HEK293 (cell line): ENCODE results near the gene PLSCR3.

Source experiments
- CTCF ChIA-PET: fragments of 350-600 bp; formaldehyde crosslinking; extraction: SDS; loops from one replicate; lab custom pipeline; 2021; ENCODE audit warnings: antibody characterized with exemption; lab: Yijun Ruan, JAX
- POLR2A ChIA-PET: fragments of 300-600 bp; formaldehyde crosslinking; extraction: SDS; loops from one replicate; lab custom pipeline; 2020; ENCODE audit warnings: antibody characterized with exemption, inconsistent platforms; lab: Yijun Ruan, JAX
- H3K27ac ChIP-seq: fragments of 200-500 bp; sonication (Bioruptor generic); 2 replicates; pipeline ENCODE4 v1.5.1; 2014; ENCODE audit warnings: low read depth, low read length, control low read depth, inconsistent platforms; ENCODE audit errors: extremely low read depth
- H3K36me3 ChIP-seq, 2 experiments: fragments of 200-500 bp in 1 of 2; sonication (Bioruptor generic) in 1 of 2; 1 replicate in 1 of 2; 2 replicates in 1 of 2; pipeline ENCODE4 v1.5.1; 2014 to 2017; ENCODE audit warnings: inconsistent platforms in 2 of 2, low read length in 2 of 2; ENCODE audit not compliant: control insufficient read depth in 2 of 2, insufficient read depth in 1 of 2
- H3K4me1 ChIP-seq: fragments of 200-500 bp; sonication (Bioruptor generic); 2 replicates; pipeline ENCODE4 v1.5.1; 2014; ENCODE audit warnings: mild to moderate bottlenecking, low read length, inconsistent platforms; ENCODE audit not compliant: control insufficient read depth, insufficient read depth
- H3K4me3 ChIP-seq: 2 replicates; pipeline ENCODE4 v1.5.1; 2011; ENCODE audit warnings: low read depth, mild to moderate bottlenecking, control low read depth, low read length, moderate library complexity
- H3K9me3 ChIP-seq: fragments of 200-500 bp; sonication (Bioruptor generic); 2 replicates; pipeline ENCODE4 v1.5.1; 2014; ENCODE audit warnings: low read depth, low read length, inconsistent platforms; ENCODE audit not compliant: control insufficient read depth, insufficient read depth
- BCL6B ChIP-seq: fragments of 450-650 bp; formaldehyde crosslinking; IDR thresholded peaks from 2 replicates; pipeline ENCODE4 v1.5.1; 2017; ENCODE audit warnings: missing biosample characterization, missing genetic modification characterization
- HIC1 ChIP-seq: fragments of 450-650 bp; formaldehyde crosslinking; IDR thresholded peaks from 2 replicates; pipeline ENCODE4 v1.5.1; 2016; ENCODE audit warnings: missing biosample characterization, missing genetic modification characterization
- PATZ1 ChIP-seq: fragments of 450-650 bp; formaldehyde crosslinking; IDR thresholded peaks from 2 replicates; pipeline ENCODE4 v1.5.1; 2016; ENCODE audit warnings: missing biosample characterization, missing genetic modification characterization
- PRDM4 ChIP-seq: fragments of 450-650 bp; formaldehyde crosslinking; IDR thresholded peaks from 2 replicates; pipeline ENCODE4 v1.5.1; 2017; ENCODE audit warnings: missing biosample characterization, missing genetic modification characterization
- REPIN1 ChIP-seq: fragments of 450-650 bp; formaldehyde crosslinking; IDR thresholded peaks from 2 replicates; pipeline ENCODE4 v1.5.1; 2017; ENCODE audit warnings: missing biosample characterization, missing genetic modification characterization, low read depth
- SCRT2 ChIP-seq: fragments of 450-650 bp; formaldehyde crosslinking; IDR thresholded peaks from 2 replicates; pipeline ENCODE4 v1.5.1; 2016; ENCODE audit warnings: missing biosample characterization, missing genetic modification characterization
- YY2 ChIP-seq: fragments of 450-650 bp; formaldehyde crosslinking; IDR thresholded peaks from 2 replicates; pipeline ENCODE4 v1.5.1; 2016; ENCODE audit warnings: missing biosample characterization, missing genetic modification characterization
- ZBTB49 ChIP-seq: fragments of 450-650 bp; formaldehyde crosslinking; IDR thresholded peaks from 2 replicates; pipeline ENCODE4 v1.5.1; 2016; ENCODE audit warnings: missing biosample characterization, missing genetic modification characterization, low read depth
- ZNF132 ChIP-seq: fragments of 450-650 bp; formaldehyde crosslinking; IDR thresholded peaks from 2 replicates; pipeline ENCODE4 v1.5.1; 2017; ENCODE audit warnings: missing biosample characterization, missing genetic modification characterization, borderline replicate concordance
- ZNF140 ChIP-seq: fragments of 450-650 bp; formaldehyde crosslinking; IDR thresholded peaks from 2 replicates; pipeline ENCODE4 v1.5.1; 2016; ENCODE audit warnings: missing biosample characterization, missing genetic modification characterization
- ZNF146 ChIP-seq: fragments of 450-650 bp; formaldehyde crosslinking; IDR thresholded peaks from 2 replicates; pipeline ENCODE4 v1.5.1; 2016; ENCODE audit warnings: missing biosample characterization, missing genetic modification characterization
- ZNF169 ChIP-seq: fragments of 450-650 bp; formaldehyde crosslinking; IDR thresholded peaks from 2 replicates; pipeline ENCODE4 v1.5.1; 2016; ENCODE audit warnings: missing biosample characterization, missing genetic modification characterization
- ZNF239 ChIP-seq: fragments of 450-650 bp; formaldehyde crosslinking; IDR thresholded peaks from 2 replicates; pipeline ENCODE4 v1.5.1; 2016; ENCODE audit warnings: missing biosample characterization, missing genetic modification characterization
- ZNF274 ChIP-seq, 2 experiments: fragments of 200-500 bp in 1 of 2; fragments of 450-650 bp in 1 of 2; sonication (Bioruptor generic) in 1 of 2; formaldehyde crosslinking in 1 of 2; IDR thresholded peaks; 2 replicates each; pipeline versions ENCODE4 v1.5.1 to v1.6.1; 2014 to 2016; ENCODE audit warnings: borderline replicate concordance in 1 of 2, inconsistent platforms in 1 of 2, low read length in 1 of 2, missing biosample characterization in 1 of 2, missing genetic modification characterization in 1 of 2
- ZNF280D ChIP-seq: fragments of 450-650 bp; formaldehyde crosslinking; IDR thresholded peaks from 2 replicates; pipeline ENCODE4 v1.5.1; 2016; ENCODE audit warnings: missing biosample characterization, missing genetic modification characterization
- ZNF513 ChIP-seq: fragments of 450-650 bp; IDR thresholded peaks from 2 replicates; pipeline ENCODE4 v1.5.1; 2018; ENCODE audit warnings: missing biosample characterization, missing genetic modification characterization

Gene PLSCR3

GRCh38 chr17:7417056-7417655, 22.8 kb upstream of the PLSCR3 start:
- no peak overlapping the region for H3K27ac ChIP-seq
- H3K36me3 ChIP-seq, result peaks cover 0 to 46% of the 10 kb centered on the region in 2 experiments; a peak in 2 of 3 replicates
- no peak overlapping the region for H3K4me3 ChIP-seq
- CTCF ChIA-PET, result interaction anchor here (1.0 kb wide), 1 partner anchor 19 kb away, joined by 4 read pairs; no protein-coding TSS in a partner anchor
- TF ChIP-seq ZNF146 (no peak), ZBTB49 (tag by site-specific recombination) (no peak), ZNF274 (IDR thresholded peaks at IDR 0.05; ENCODE audit: low read length) (no peak), ZNF274 (tag by site-specific recombination; IDR thresholded peaks at IDR 0.05; ENCODE audit: borderline replicate concordance) (no peak), REPIN1 (tag by site-specific recombination) (no peak), BCL6B (tag by site-specific recombination) (no peak), SCRT2 (no peak), ZNF280D (tag by site-specific recombination) (no peak), ZNF239 (no peak), ZNF132 (tag by site-specific recombination) (no peak), ZNF169 (tag by site-specific recombination) (no peak), PATZ1 (tag by site-specific recombination) (no peak), ZNF513 (tag by site-specific recombination) (no peak), HIC1 (tag by site-specific recombination) (no peak), PRDM4 (tag by site-specific recombination) (no peak), YY2 (tag by site-specific recombination) (no peak), ZNF140 (no peak)
- H3K9me3 ChIP-seq, result no peaks in the 10 kb centered on the region
- H3K4me1 ChIP-seq, result no peaks in the 10 kb centered on the region
- POLR2A ChIA-PET, result interaction anchor here (0.9 to 1.4 kb wide), 2 partner anchors 11 to 13 kb away, joined by 3 to 5 read pairs; partner anchors contain the start of gene TMEM256
